ENCODE data around the gene SPIN1.

DNA sequence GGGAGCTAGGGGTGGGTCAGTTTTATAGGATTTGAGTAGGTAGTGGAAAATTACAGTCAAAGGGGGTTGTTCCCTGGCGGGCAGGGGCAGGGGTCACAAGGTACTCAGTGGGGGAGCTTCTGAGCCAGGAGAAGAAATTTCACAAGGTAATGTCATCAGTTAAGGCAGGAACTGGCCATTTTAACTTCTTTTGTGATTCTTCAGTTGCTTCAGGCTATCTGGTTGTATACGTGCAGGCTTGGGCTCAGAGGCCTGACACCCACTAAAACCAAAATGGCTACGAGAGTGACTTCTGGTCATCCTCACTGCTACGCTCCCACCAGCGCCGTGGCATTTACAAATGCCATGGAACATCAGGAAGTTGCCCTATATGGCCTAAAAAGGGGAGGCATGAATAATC is 126.0 kb downstream of the SPIN1 start:
- TF ChIP-seq CTCF (IDR thresholded peaks at IDR 0.05): no peak
- no peak for TF ChIP-seq POLR2A (IDR thresholded peaks at IDR 0.05)
